BLaER1 (cell line): ENCODE measurements around the gene SEMA4A.

ENCODE experiments used
- H3K27ac ChIP-seq: shearing (Covaris generic); formaldehyde crosslinking; 2 replicates; pipeline ENCODE4 v1.8.1; 2022
- H3K27me3 ChIP-seq: shearing (Covaris generic); formaldehyde crosslinking; 2 replicates; pipeline ENCODE4 v1.8.1; 2022
- H3K36me3 ChIP-seq: shearing (Covaris generic); formaldehyde crosslinking; 2 replicates; pipeline ENCODE4 v1.8.1; 2022
- H3K4me1 ChIP-seq: shearing (Covaris generic); formaldehyde crosslinking; 2 replicates; pipeline ENCODE4 v1.8.1; 2022
- H3K4me2 ChIP-seq: shearing (Covaris generic); formaldehyde crosslinking; 2 replicates; pipeline ENCODE4 v1.8.1; 2022
- H3K4me3 ChIP-seq: shearing (Covaris generic); formaldehyde crosslinking; 2 replicates; pipeline ENCODE4 v1.8.1; 2022
- H3K9ac ChIP-seq: shearing (Covaris generic); formaldehyde crosslinking; 2 replicates; pipeline ENCODE4 v1.8.1; 2022
- H3K9me3 ChIP-seq: shearing (Covaris generic); formaldehyde crosslinking; 2 replicates; pipeline ENCODE4 v1.8.1; 2022
- H4K20me1 ChIP-seq: shearing (Covaris generic); formaldehyde crosslinking; 2 replicates; pipeline ENCODE4 v1.8.1; 2022
- Cebpa-rat ChIP-seq: shearing (Covaris generic); IDR thresholded peaks from 2 replicates; pipeline ENCODE4 v1.8.1; 2022

Gene SEMA4A

GRCh38 chr1:156146769-156147405, 6.5 kb upstream of the SEMA4A start:
- TF ChIP-seq Cebpa-rat = no peak
- Histone ChIP-seq H3K4me3 (peak overlapping the region; percentile 54), H3K4me1 (peaks cover 62% of the 10 kb centered on the region), H3K36me3 (no peaks in the 10 kb centered on the region), H3K4me2 (peak overlapping the region; percentile 98), H3K9ac (peak overlapping the region; percentile 67), H3K27me3 (no peaks in the 10 kb centered on the region), H3K27ac (peak overlapping the region; percentile 81), H3K9me3 (no peaks in the 10 kb centered on the region), H4K20me1 (no peaks in the 10 kb centered on the region)

GRCh38 chr1:156148216-156148615, 5.2 kb upstream of the SEMA4A start:
- no peaks in the 10 kb centered on the region for H3K27me3 ChIP-seq
- peak overlapping the region; percentile 44 for H3K4me3 ChIP-seq
- H3K36me3 ChIP-seq = no peaks in the 10 kb centered on the region
- H3K27ac ChIP-seq = peak overlapping the region; percentile 83
- H3K9ac ChIP-seq = peak overlapping the region; percentile 70
- no peak for TF ChIP-seq Cebpa-rat
- peak overlapping the region; percentile 98 for H3K4me2 ChIP-seq
- H4K20me1 ChIP-seq = no peaks in the 10 kb centered on the region
- peaks cover 75% of the 10 kb centered on the region for H3K4me1 ChIP-seq
- H3K9me3 ChIP-seq = no peaks in the 10 kb centered on the region

- Histone ChIP-seq H3K4me1 (peaks cover 89% of the 10 kb centered on the region), H3K9ac (0 out of 2 replicates have a peak overlapping the region, but pooled peaks have one; percentile 2), H3K36me3 (no peaks in the 10 kb centered on the region), H3K4me3 (no peak overlapping the region), H3K4me2 (peak overlapping the region; percentile 98), H4K20me1 (no peaks in the 10 kb centered on the region), H3K27ac (peak overlapping the region; percentile 57), H3K9me3 (no peaks in the 10 kb centered on the region), H3K27me3 (no peaks in the 10 kb centered on the region)
- TF ChIP-seq Cebpa-rat = no peak
These were observed 3.7 kb upstream of the SEMA4A start for GRCh38 chr1:156149374-156150332.

- H3K4me3 ChIP-seq = no peak overlapping the region
- no peaks in the 10 kb centered on the region for H3K9me3 ChIP-seq
- H3K4me2 ChIP-seq = peak overlapping the region; percentile 53
- H3K9ac ChIP-seq = no peak overlapping the region
- no peaks in the 10 kb centered on the region for H3K27me3 ChIP-seq
- no peak for TF ChIP-seq Cebpa-rat
- H3K36me3 ChIP-seq = no peaks in the 10 kb centered on the region
- H3K27ac ChIP-seq = peak overlapping the region; percentile 10; the same call in 1 of the 2 replicates
- H3K4me1 ChIP-seq = peaks cover 98% of the 10 kb centered on the region
- no peaks in the 10 kb centered on the region for H4K20me1 ChIP-seq
These were observed 2.9 kb upstream of the SEMA4A start for GRCh38 chr1:156150333-156151011.

GRCh38 chr1:156151093-156151688, 2.2 kb upstream of the SEMA4A start:
- no peak for TF ChIP-seq Cebpa-rat
- Histone ChIP-seq H3K27ac (peak overlapping the region; percentile 37; the same call in 1 of the 2 replicates), H4K20me1 (no peaks in the 10 kb centered on the region), H3K4me3 (no peak overlapping the region), H3K4me1 (peaks cover 98% of the 10 kb centered on the region), H3K9ac (0 out of 2 replicates have a peak overlapping the region, but pooled peaks have one; percentile 3), H3K9me3 (no peaks in the 10 kb centered on the region), H3K36me3 (no peaks in the 10 kb centered on the region), H3K4me2 (peak overlapping the region; percentile 53), H3K27me3 (no peaks in the 10 kb centered on the region)

GRCh38 chr1:156152628-156153027, 757 bp upstream of the SEMA4A start:
- Histone ChIP-seq H3K27ac (no peak overlapping the region), H3K27me3 (no peaks in the 10 kb centered on the region), H3K4me2 (peak overlapping the region; percentile 86), H4K20me1 (no peaks in the 10 kb centered on the region), H3K36me3 (no peaks in the 10 kb centered on the region), H3K4me3 (no peak overlapping the region), H3K9me3 (no peaks in the 10 kb centered on the region), H3K9ac (no peak overlapping the region), H3K4me1 (peaks cover 98% of the 10 kb centered on the region)
- TF ChIP-seq Cebpa-rat = no peak

GRCh38 chr1:156154317-156154749, 948 bp downstream of the SEMA4A start:
- no peaks in the 10 kb centered on the region for H3K27me3 ChIP-seq
- H3K4me2 ChIP-seq = peak overlapping the region; percentile 86
- peak overlapping the region; percentile 77 for H3K27ac ChIP-seq
- H3K4me3 ChIP-seq = peak overlapping the region; percentile 62
- H3K9me3 ChIP-seq = no peaks in the 10 kb centered on the region
- no peaks in the 10 kb centered on the region for H4K20me1 ChIP-seq
- peak overlapping the region; percentile 68 for H3K9ac ChIP-seq
- H3K36me3 ChIP-seq = no peaks in the 10 kb centered on the region
- peaks cover 94% of the 10 kb centered on the region for H3K4me1 ChIP-seq
- peak; percentile 80; the same call in 1 of the 2 replicates for TF ChIP-seq Cebpa-rat

DNA sequence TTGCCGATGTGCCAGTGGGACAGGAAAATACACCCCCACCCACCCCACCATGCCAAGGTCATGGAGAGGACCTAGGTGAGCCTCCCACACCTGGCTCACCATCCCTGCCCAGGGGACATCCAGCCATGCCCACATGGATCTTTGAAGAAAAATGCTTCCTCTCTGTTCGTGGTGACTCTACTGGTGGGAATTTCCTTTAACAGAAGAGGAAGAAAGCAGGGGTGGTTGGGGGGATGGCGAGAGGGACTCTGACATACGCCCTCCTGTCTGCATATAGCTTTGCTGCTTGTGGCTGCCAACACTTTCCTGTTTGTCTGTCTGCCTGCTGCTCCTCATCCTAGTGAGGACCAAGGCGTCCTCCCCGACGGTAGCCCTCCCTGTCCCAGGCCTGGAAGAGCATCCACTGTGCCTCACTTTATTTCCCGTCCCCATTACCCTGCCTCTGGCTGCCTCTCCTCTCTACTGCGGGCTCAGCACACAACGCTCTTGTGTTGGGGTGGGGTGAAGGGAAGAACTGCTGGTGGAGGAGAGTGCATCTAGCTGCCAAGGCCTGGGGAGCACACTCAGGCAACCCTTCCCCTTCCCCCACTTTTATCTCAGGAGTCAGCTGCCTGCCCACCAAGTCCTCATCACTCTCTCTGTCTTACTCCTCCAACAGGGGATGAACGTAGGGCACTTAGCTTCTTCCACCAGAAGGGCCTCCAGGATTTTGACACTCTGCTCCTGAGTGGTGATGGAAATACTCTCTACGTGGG, 2.5 kb downstream of the SEMA4A start:
- peak overlapping the region; percentile 62 for H3K4me3 ChIP-seq
- peak overlapping the region; percentile 77 for H3K27ac ChIP-seq
- H4K20me1 ChIP-seq = no peaks in the 10 kb centered on the region
- H3K4me2 ChIP-seq = peak overlapping the region; percentile 86
- no peaks in the 10 kb centered on the region for H3K36me3 ChIP-seq
- no peaks in the 10 kb centered on the region for H3K9me3 ChIP-seq
- peaks cover 88% of the 10 kb centered on the region for H3K4me1 ChIP-seq
- TF ChIP-seq Cebpa-rat = no peak
- 0 out of 2 replicates have a peak, but pooled peaks cover 5% of the 10 kb centered on the region for H3K27me3 ChIP-seq
- peak overlapping the region; percentile 68 for H3K9ac ChIP-seq
